GM12878 (cell line): Measurements from ENCODE around the gene NODAL. TPM values are rescaled to one million over a fixed set of nuclear protein-coding genes. Genes with fewer than 3 reads are reported as not detected.

ENCODE experiments used
- ATF7 ChIP-seq: fragments of 450-650 bp; IDR thresholded peaks from 2 replicates; pipeline ENCODE4 v1.6.1; 2016; ENCODE audit warnings: low read depth, mild to moderate bottlenecking
- BHLHE40 ChIP-seq, 2 experiments: fragments of 450-650 bp in 1 of 2; IDR thresholded peaks; 2 replicates each; pipeline ENCODE4 v1.6.1; 2011 to 2017; ENCODE audit warnings: low read depth in 2 of 2, borderline replicate concordance in 1 of 2, improper control_type of control experiment in 1 of 2, low read length in 1 of 2, mild to moderate bottlenecking in 1 of 2
- BMI1 ChIP-seq: fragments of 450-650 bp; IDR thresholded peaks from 2 replicates; pipeline ENCODE4 v1.6.1; 2016; ENCODE audit warnings: mild to moderate bottlenecking, moderate library complexity, borderline replicate concordance
- CREB1 ChIP-seq: IDR thresholded peaks from 2 replicates; pipeline ENCODE4 v1.6.1; 2012; ENCODE audit warnings: low read depth, mild to moderate bottlenecking, inconsistent platforms
- E2F4 ChIP-seq: IDR thresholded peaks from 2 replicates; pipeline ENCODE4 v1.6.1; 2012; ENCODE audit warnings: low read depth, low read length, improper control_type of control experiment
- EGR1 ChIP-seq, 2 experiments: IDR thresholded peaks; 1 replicate in 1 of 2; 2 replicates in 1 of 2; pipeline ENCODE4 v1.6.1; 2011 to 2012; ENCODE audit warnings: low read depth in 2 of 2, low read length in 2 of 2, borderline replicate concordance in 1 of 2, mild to moderate bottlenecking in 1 of 2, moderate library complexity in 1 of 2
- GABPA ChIP-seq: IDR thresholded peaks from 2 replicates; pipeline ENCODE4 v1.6.1; 2014; ENCODE audit warnings: antibody characterized with exemption, low read depth, mild to moderate bottlenecking, inconsistent platforms
- IRF4 ChIP-seq: IDR thresholded peaks from 2 replicates; pipeline ENCODE4 v1.6.1; 2011; ENCODE audit warnings: low read depth, low read length
- IRF5 ChIP-seq: fragments of 450-650 bp; IDR thresholded peaks from 2 replicates; pipeline ENCODE4 v1.6.1; 2017; ENCODE audit warnings: borderline replicate concordance
- KAT2A ChIP-seq: conservative IDR thresholded peaks from 2 replicates; pipeline ENCODE4 v1.6.1; 2011; ENCODE audit warnings: low read depth, low read length; ENCODE audit not compliant: control insufficient read depth
- MEF2A ChIP-seq: IDR thresholded peaks from 2 replicates; pipeline ENCODE4 v1.6.1; 2011; ENCODE audit warnings: low read depth, mild to moderate bottlenecking, low read length, moderate library complexity; ENCODE audit not compliant: insufficient read depth
- MEF2B ChIP-seq: fragments of 450-650 bp; IDR thresholded peaks from 2 replicates; pipeline ENCODE4 v1.6.1; 2018; ENCODE audit warnings: mild to moderate bottlenecking, moderate library complexity; ENCODE audit not compliant: partially characterized antibody, poor library complexity, severe bottlenecking
- MLLT1 ChIP-seq: fragments of 450-650 bp; IDR thresholded peaks from 2 replicates; pipeline ENCODE4 v1.6.1; 2016; ENCODE audit warnings: mild to moderate bottlenecking
- MYB ChIP-seq: fragments of 150-350 bp; IDR thresholded peaks from 2 replicates; pipeline ENCODE4 v1.6.1; 2014; ENCODE audit warnings: mild to moderate bottlenecking, low read depth, low read length, borderline replicate concordance
- NFYB ChIP-seq: IDR thresholded peaks from 2 replicates; pipeline ENCODE4 v1.6.1; 2011; ENCODE audit warnings: low read depth, mild to moderate bottlenecking, low read length, improper control_type of control experiment, moderate library complexity; ENCODE audit not compliant: insufficient read depth
- NR2F1 ChIP-seq: fragments of 450-650 bp; conservative IDR thresholded peaks from 2 replicates; pipeline ENCODE4 v1.6.1; 2017; ENCODE audit warnings: mild to moderate bottlenecking
- POLR2AphosphoS5 ChIP-seq: IDR thresholded peaks from 2 replicates; pipeline ENCODE4 v1.6.1; 2011; ENCODE audit warnings: mild to moderate bottlenecking, low read length, inconsistent platforms
- RAD51 ChIP-seq: fragments of 450-650 bp; IDR thresholded peaks from 2 replicates; pipeline ENCODE4 v1.6.1; 2016; ENCODE audit warnings: moderate library complexity, mild to moderate bottlenecking, inconsistent platforms
- RUNX3 ChIP-seq: IDR thresholded peaks from 2 replicates; pipeline ENCODE4 v1.6.1; 2012; ENCODE audit warnings: low read length, inconsistent platforms
- SMAD1 ChIP-seq: fragments of 450-650 bp; IDR thresholded peaks from 2 replicates; pipeline ENCODE4 v1.6.1; 2018; ENCODE audit warnings: mild to moderate bottlenecking, low read depth; ENCODE audit not compliant: partially characterized antibody
- SREBF1 ChIP-seq: IDR thresholded peaks from 2 replicates; pipeline ENCODE4 v1.6.1; 2012; ENCODE audit warnings: mild to moderate bottlenecking, low read length
- TCF3 ChIP-seq: IDR thresholded peaks from 2 replicates; pipeline ENCODE4 v1.6.1; 2012; ENCODE audit warnings: low read depth, mild to moderate bottlenecking, low read length, borderline replicate concordance; ENCODE audit not compliant: insufficient read depth
- USF1 ChIP-seq: IDR thresholded peaks from 2 replicates; pipeline ENCODE4 v1.6.1; 2011; ENCODE audit warnings: borderline replicate concordance, low read depth, mild to moderate bottlenecking, moderate library complexity, mixed read lengths, low read length; ENCODE audit not compliant: insufficient read depth; ENCODE audit errors: extremely low read length
- ZBED1 ChIP-seq: IDR thresholded peaks from 2 replicates; pipeline ENCODE4 v1.6.1; 2016; ENCODE audit warnings: borderline replicate concordance
- ZNF24 ChIP-seq: fragments of 450-650 bp; IDR thresholded peaks from 2 replicates; pipeline ENCODE4 v1.6.1; 2017; ENCODE audit warnings: antibody characterized with exemption, mild to moderate bottlenecking
- ZNF274 ChIP-seq: IDR thresholded peaks from one replicate; pipeline ENCODE4 v1.8.0; 2011; ENCODE audit not compliant: insufficient read length, insufficient read depth
- polyA plus RNA-seq, 11 experiments: library from polyadenylated mRNA; depleted of rRNA in 4 of 11; unstranded in 6 of 11; stranded (reverse) in 5 of 11; fragments of >200 nt; fragmentation: Nextera tagmentation in 4 of 11; fragmentation: Illumina TruSeq in 1 of 11; extraction: Ambion mirVana in 4 of 11; extraction: Trizol in 1 of 11; gene quantifications; 1 replicate in 1 of 11; 2 replicates in 10 of 11; pipeline versions ENCODE4 v1.2.1 to v1.2.3, GENCODE V29; 2011 to 2016; ENCODE audit warnings: inconsistent platforms in 2 of 11, missing spikeins in 2 of 11, low read depth in 1 of 11
- total RNA-seq, 4 experiments: library from RNA; depleted of rRNA in 3 of 4; stranded (reverse); fragments of >200 nt in 3 of 4; fragmentation: Illumina TruSeq in 1 of 4; extraction: Trizol in 1 of 4; gene quantifications; 2 replicates each; pipeline versions ENCODE4 v1.2.1 to v1.2.3, GENCODE V29; 2013 to 2021

Gene NODAL
- total and polyA plus RNA-seq, 10 of the 15 experiments (the other 5 are each of a cell fraction or from before 2014, with no cell fraction given), result not detected

GRCh38 chr10:70477661-70478162 lies 36.2 kb upstream of the NODAL start (continued):
- TF ChIP-seq USF1 (peak; percentile 74), GABPA (0 out of 2 replicates have a peak, but pooled peaks have one; percentile 27), SMAD1 (no peak), MLLT1 (peak; percentile 50; the same call in 1 of the 2 replicates), KAT2A (no peak), BMI1 (no peak), IRF5 (no peak), SREBF1 (no peak), RAD51 (peak; percentile 78), POLR2AphosphoS5 (no peak), MEF2B (no peak), RUNX3 (peak; percentile 95), NFYB (no peak), TCF3 (peak; percentile 64), CREB1 (peak; percentile 67; the same call in 1 of the 2 replicates), ATF7 (peak; percentile 88), ZNF274 (no peak), E2F4 (no peak), BHLHE40 (IDR thresholded peaks at IDR 0.05; ENCODE audit: borderline replicate concordance in 1 of 2, low read depth in 2 of 2, low read length in 1 of 2) (peak; percentile 89 to 96), IRF4 (peak; percentile 55; the same call in 1 of the 2 replicates), EGR1 (IDR thresholded peaks at IDR 0.05; ENCODE audit: borderline replicate concordance in 1 of 2, low read depth in 2 of 2, low read length in 2 of 2) (peak; percentile 66 to 99), ZBED1 (peak; percentile 62; the same call in 1 of the 2 replicates), MEF2A (no peak), MYB (no peak), NR2F1 (peak; percentile 52), ZNF24 (no peak)
